Testis (tissue), 2 donors: ENCODE data around the gene EWSR1.

ENCODE experiments used
- POLR2A ChIP-seq: fragments of 450-650 bp; IDR thresholded peaks from one replicate; pipeline ENCODE4 v1.6.1; 2017; ENCODE audit warnings: antibody characterized with exemption, mild to moderate bottlenecking, moderate library complexity
- TF ChIP-seq, protein P1 (sequence below), 3 experiments: fragments of 450-650 bp in 2 of 3; fragments of 200-600 bp in 1 of 3; sonication (generic) in 1 of 3; IDR thresholded peaks; one replicate each; pipeline ENCODE4 v1.5.1; 2016 to 2019; ENCODE audit warnings: antibody characterized with exemption in 3 of 3, mild to moderate bottlenecking in 2 of 3, moderate library complexity in 1 of 3

DNA sequence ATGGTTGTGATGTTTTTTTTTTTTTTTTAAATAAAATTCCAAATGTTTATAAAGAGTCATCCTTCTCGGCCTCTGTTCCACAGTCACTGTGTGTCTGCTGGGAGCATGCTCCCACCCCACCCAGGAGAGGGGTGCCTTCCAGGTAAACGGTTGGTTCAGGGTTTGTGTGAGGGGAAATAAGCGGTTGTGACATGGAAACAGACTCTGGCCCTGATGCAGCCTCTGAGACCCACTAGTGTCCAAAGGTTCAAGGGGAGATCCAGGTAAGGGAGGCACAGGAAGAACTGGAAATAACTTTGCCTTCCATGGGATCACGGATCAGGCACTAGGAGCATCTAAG lies 32.4 kb downstream of the EWSR1 start:
- TF ChIP-seq, protein P1, sequence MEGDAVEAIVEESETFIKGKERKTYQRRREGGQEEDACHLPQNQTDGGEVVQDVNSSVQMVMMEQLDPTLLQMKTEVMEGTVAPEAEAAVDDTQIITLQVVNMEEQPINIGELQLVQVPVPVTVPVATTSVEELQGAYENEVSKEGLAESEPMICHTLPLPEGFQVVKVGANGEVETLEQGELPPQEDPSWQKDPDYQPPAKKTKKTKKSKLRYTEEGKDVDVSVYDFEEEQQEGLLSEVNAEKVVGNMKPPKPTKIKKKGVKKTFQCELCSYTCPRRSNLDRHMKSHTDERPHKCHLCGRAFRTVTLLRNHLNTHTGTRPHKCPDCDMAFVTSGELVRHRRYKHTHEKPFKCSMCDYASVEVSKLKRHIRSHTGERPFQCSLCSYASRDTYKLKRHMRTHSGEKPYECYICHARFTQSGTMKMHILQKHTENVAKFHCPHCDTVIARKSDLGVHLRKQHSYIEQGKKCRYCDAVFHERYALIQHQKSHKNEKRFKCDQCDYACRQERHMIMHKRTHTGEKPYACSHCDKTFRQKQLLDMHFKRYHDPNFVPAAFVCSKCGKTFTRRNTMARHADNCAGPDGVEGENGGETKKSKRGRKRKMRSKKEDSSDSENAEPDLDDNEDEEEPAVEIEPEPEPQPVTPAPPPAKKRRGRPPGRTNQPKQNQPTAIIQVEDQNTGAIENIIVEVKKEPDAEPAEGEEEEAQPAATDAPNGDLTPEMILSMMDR (IDR thresholded peaks at IDR 0.05) = no peak
- no peak for TF ChIP-seq POLR2A
